Jurkat, Clone E6-1 (cell line): ENCODE measurements around the gene PATZ1.

Experiments used
- DNase-seq: peaks from one replicate; pipeline ENCODE4 v3.0.0-alpha.2; 2011; ENCODE audit warnings: low read depth, low spot score
- H3K4me3 ChIP-seq: 2 replicates; pipeline ENCODE4 v1.5.1; 2011; ENCODE audit warnings: mild to moderate bottlenecking, low read length, control low read depth, moderate library complexity

The PATZ1 gene

DNA sequence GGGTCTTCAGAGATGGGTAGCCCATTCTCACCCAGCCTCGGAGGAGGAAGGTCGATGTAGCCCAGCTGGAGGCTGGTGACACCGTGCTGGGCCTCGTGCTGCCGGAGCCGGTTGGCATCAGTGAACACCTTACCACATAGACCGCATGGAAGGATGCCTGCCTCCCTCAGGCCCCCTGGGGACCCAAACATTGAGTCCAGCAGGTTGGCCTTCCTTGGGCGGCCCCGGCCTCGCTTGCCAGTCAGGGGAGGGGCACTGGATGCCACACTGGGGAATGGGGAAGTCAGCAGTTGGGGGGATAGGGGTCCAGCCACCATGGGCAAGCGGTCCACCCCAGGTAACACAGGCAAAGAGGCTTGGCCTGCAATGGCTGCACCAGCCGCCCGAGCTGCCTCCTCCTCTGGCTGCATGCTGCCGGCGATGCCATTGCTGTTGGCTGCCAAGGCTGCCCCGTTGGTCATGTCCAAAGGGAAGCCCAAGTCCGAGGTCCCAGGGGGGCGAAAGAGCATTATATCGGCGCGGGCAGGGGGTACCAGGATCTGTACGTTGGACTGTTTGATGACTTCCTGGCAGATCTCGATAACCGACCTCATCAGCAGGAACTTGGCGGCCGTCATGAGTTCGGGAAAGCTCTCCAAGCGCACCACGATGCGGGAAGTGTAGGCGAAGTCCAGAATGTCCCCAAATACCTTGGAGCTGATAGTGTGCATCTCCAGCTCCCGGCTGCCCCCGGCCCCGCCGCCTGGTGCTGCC, 1.4 kb downstream of the PATZ1 start:
- peak overlapping the region; percentile 86 for H3K4me3 ChIP-seq
- DNase-seq, result no peak

DNA sequence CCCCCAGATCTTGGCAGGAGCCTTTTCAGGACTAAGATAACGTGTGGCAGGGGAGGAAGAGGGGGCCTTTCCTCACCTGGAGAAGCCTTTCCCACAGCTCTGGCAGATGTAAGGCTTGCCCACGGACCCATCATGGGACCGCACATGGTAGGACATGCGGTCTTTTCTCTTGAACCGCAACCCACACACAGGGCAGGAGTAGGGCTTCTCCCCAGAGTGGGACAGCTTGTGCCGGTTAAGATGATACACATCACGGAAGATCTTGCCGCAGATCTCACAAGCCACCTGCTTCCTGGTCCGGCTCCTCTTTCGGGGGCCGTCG, 1.9 kb downstream of the PATZ1 start:
- H3K4me3 ChIP-seq, result peak overlapping the region; percentile 86
- DNase-seq, result peak; percentile 44

DNA sequence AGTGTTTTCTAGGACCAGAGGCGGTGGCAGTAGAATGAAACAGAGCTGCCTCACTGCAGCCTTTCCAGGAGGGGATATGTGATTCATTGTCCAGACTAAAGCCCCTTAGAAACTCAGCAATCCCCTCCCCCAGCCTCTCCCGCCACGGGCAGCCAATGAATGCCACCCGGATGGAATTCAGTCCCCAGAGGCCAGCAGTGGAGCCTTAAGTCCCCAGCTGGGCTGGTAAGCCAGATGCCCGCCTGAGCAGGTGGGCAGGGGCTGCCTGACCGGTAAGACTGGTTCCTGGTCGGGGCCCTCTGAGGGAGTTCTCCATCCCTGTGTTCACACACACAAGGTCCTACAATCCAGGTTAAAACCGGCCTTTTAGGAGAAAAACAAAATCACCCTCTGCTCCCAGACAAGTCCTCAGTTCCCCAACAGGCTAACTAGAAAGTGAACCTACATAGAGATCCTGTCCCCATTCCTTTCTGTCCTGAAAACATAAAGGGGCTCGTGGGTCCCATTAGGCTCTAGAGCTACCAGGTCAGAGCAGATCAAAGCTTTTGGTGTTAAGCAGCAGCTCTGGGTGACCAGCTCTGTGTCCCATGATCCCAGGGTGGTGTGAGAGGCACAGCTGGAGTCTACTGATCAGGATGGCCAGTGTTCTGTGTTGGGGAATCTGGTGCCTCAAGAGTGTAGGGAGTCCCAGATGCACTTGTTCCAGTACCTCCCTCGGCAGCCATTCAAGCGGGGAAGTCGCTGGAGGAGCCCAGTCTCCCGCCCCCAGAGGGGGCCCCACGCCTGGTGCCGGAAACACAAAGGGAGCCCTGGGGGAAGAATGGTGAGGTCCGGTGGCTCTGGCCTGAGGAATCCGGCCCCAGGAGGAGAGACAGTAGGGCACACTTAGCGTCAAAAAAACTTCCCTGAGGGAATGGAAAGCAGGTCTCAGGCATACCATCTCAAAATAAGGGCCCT, 2.6 kb downstream of the PATZ1 start:
- no peak for DNase-seq
- H3K4me3 ChIP-seq, result peak overlapping the region; percentile 86

DNA sequence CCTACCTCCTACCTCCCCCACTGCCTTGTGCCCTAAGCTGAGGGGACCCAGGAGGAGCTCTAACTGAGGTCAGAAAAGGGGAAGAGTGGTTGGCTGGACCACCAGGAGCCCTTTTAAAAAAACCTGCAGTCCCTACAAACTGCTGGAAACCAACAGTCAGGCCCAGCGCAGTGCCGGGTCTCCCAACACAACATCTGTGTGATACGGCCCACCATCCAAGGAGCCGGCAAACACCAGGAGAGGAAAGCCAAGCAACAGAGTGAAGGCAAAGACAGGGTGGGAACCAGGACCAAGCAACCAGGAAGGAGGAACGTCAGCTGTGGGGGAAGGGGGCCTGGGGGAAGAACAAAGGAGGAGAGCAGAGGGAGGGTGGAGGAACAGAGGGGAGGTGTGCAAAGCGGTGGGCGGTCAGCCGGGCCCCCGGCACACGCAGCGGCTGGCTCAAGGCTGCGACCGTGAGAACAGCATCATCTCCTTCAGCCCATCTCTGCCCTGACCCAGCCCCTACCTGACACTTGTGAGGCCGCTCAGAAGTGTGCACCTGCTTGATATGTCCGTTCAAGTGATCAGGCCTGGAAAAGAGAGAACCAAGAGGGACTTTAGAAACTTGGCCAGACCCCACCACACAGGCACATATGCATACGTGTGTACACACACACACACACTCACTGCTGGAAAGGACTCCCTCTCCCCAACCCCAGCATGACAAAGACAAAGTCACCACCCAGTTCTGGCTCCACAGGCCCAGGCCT, 3.6 kb downstream of the PATZ1 start:
- no peak overlapping the region for H3K4me3 ChIP-seq
- DNase-seq, result no peak

DNA sequence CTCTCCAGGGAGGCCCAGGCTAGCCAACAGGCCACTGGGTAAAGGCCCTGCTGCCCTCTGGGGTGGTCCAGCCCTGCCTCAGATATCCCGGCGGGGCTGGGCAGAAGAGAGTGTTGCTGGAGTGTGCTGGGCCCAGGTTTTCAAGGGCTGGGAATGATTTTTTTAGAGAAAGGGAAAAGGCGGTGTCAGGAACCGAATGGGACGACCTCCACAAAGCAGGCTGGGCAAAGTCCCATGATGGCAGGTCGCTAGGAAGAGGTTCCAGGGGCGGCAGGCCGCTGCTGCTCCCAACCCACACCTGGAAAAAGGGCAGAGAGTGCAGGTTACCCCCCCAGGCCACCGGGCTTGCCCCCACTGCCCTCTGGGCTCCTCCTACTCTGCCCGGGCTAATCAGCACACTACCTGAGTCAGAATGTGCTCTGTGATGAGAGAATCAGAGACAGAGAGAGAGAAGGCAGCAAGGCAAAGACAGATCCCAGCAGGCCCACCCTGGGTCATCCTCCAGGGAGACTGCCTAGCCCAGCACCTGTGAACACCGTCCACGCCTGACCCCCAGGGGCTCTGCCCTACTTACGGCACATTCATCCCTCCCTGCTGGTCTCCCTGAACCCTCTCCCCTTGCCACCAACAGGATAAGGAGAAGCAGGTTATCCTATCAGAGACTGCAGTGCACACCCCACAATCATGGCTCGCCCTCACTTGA, 4.6 kb downstream of the PATZ1 start:
- no peak overlapping the region for H3K4me3 ChIP-seq

DNA sequence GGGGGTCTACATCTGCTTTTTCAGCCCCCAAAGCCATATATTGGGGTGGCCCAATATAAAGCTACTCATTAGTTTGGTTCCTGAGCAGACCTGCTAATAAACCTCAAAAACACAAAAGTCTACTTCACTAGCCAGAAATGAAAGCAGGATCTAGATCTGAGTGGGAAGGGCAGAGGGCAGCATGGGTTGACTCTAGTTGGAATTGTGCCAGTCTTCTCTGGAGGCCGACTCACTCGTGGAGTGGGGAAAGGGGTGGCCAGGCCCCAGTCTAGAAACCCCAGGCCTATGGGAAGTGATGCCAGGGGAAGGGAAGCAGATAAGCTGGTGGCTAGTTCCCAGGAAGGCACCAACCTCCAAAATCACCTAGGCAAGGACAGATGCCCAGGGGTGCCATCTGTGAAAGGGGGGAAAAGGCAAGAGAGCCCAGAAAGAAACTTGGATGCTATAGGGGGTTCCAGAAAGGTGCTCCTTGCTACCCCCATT, 5.3 kb downstream of the PATZ1 start:
- H3K4me3 ChIP-seq, result no peak overlapping the region
- DNase-seq, result no peak

More for the DNA sequence above, 4.6 kb downstream of the PATZ1 start:
- no peak for DNase-seq

DNA sequence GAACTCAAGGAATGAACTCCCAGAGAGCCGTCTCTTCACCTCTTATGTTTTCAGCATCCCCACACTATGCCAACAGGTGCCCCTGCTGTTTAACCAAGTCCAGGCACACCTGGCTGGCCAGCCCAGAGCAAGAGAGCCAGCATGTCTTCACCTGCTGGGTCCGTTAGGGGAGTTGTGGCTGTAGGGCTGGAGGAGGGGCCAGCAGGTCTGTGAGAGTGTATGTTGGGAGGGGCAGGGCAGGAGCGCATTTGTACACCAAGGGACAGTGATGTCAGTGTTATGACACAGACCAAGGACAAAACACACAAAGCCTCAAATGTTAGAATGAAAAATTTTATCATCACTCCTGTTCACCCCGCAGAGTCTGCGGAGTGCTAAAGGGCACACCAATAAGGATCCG, 5.8 kb downstream of the PATZ1 start:
- DNase-seq, result no peak
- no peak overlapping the region for H3K4me3 ChIP-seq

DNA sequence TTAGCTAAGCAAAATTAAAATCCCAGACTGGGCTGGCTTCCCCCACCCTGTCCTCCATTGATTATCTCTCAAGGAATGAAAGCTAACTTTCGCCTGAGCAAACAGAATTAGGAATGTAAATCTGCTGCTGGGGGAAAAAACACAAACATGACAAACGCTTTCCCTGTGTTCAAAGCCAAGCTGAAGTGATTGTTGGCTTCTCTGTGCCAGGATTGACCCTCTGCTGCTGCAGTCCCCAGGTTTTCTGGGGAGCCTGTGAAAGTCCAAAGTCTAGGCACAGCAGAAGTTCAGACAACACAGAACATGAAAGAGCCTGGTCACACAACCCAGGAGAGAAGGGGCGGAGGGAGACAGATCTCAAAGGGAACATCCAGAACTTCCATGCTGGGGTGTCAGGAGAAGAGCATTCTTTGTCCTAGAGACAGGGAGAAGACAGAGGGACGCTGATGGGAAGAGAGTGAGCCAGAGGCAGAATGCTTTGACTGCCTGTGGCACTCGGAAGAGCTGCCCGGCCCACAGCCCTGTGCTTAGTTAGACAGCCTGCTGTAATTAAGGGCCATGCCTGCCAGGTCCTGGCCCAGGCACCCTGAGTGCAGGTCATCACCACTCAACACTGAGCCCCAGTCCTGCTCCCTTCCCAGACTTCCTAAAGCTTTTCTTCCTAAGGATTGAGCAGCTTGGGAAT, 6.9 kb downstream of the PATZ1 start:
- no peak for DNase-seq

DNA sequence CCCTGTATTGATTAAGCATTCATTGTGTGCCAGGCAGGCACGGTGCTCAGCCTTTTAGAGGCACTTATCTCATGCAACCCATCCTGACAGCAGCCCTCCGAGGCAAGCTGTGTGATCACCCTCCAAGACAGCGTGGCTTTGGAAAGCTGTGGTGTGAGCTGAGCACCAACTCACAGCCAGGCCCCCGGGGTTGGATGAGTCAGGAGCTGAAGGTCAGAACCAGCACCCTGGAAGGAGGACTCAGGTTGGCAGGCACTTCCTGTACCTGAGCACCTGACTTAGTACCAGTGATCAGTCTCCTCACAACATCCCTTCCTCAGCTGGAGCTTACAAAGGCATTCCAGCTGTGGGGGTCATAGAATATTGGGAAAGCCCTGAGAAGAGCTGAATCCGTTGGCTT, 9.0 kb downstream of the PATZ1 start:
- DNase-seq, result no peak
- H3K4me3 ChIP-seq, result no peak overlapping the region

More for the DNA sequence above, 6.9 kb downstream of the PATZ1 start:
- H3K4me3 ChIP-seq, result no peak overlapping the region

DNA sequence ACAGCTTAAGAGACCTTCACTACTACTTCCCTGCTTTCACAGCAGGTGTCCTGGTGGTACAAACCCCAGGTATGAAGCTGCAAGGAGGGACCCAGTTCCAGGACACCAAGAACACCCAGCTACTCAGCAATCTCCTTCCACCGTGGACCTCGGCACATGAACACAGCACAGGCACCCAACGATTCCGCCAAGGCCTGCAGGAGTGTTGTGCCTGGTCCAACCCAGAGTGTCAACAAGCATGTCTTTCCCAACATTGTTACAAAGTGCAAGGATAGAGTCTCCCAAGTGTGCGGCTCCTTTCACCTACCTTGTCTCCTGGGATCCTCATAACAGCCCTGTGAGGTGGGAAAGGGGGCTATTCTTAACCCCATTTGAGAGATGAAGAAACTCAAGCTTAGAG, 11.8 kb downstream of the PATZ1 start:
- no peak for DNase-seq
- H3K4me3 ChIP-seq, result no peak overlapping the region

DNA sequence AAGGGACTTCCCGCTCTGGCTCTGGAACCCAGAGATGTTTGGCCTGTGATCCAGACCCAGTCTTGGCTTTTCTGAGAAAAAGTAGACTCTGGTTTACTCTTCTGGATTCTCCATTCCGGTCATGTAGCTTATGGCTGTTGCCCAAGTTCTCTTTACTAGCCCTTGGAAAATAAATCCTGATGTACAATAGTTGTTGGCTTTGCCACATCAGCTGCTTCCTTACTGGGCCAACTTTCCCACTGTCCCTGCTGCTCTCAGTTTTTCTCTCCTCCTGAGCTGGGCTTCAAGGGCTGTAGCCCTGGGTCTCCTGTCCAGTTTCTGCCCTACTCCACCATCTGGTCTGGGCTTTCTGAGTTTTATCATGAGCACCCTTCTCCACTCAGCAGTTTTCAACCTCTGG, 12.5 kb downstream of the PATZ1 start:
- DNase-seq, result no peak
- no peak overlapping the region for H3K4me3 ChIP-seq

DNA sequence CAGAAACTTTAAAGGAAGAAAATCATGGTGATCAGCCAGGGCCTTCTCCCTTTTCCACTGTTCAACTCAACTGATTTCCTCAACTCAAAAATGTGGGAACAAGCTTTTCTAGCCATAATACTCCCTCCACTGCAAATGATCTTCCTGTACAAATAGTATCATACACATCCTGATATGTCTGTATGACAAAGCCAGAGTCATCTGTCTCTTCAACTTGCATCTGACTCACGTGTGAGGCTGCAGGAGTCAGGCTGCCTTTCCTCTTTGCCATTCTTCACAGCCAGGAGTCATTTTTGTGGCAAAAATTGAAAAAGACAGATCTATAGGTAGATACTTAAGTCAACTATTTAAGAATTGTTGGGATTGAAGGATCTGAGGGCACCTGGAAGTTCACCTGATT, 13.3 kb downstream of the PATZ1 start:
- no peak for DNase-seq

DNA sequence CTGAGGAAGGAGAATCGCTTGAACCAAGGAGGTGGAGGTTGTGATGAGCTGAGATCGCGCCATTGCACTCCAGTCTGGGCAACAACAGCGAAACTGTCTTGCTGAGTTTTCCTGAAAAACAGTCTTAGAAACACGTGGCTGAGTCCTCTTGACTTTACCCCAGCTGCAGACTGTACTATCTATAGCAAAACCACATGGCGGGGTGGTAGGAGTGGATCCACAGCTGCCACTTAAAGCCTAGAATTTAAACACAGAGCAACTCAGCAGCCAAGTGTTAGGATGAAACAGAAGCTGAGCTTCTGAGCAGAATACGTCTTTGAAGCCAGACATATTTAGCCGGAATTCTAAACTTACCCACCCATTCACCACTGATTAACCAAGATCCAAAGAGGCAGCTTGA, 14.1 kb downstream of the PATZ1 start:
- no peak overlapping the region for H3K4me3 ChIP-seq
- no peak for DNase-seq

More for the DNA sequence above, 13.3 kb downstream of the PATZ1 start:
- H3K4me3 ChIP-seq, result no peak overlapping the region

DNA sequence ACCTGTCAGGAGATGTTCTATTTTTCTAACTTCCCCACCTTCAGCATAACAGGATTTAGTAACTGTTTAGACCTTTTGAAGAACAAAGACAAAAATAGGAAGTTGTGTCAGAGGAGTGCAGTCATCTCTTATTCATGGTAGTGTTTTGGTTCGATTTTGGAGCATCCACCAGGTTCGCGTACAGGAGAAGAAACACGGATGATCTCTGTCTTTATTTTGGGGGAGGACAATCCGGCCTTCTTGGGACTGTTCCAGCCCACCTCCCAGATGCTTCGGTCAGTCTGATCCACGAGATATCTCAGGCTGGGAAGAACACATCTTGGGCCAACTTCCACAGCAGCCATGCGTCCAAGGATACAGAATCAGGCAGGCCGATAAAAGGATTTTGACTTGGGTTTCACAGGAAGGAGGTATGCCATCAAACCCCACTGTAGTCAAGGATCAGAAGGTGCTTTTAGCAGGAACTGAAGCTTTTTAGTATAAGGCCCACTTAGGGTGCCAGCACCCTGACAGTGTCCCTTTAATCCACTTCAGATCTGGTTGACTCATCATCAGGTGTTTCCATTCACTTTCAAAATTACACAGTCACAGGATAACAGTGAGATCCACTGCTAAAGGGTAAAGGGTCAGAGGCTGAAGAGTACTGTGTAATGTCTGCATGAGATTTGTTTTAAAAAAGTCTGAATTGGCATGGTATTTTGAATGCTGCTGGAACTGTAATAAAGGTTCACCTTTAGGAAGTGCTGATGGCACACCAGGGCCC, 16.5 kb downstream of the PATZ1 start:
- DNase-seq, result no peak
- H3K4me3 ChIP-seq, result no peak overlapping the region

DNA sequence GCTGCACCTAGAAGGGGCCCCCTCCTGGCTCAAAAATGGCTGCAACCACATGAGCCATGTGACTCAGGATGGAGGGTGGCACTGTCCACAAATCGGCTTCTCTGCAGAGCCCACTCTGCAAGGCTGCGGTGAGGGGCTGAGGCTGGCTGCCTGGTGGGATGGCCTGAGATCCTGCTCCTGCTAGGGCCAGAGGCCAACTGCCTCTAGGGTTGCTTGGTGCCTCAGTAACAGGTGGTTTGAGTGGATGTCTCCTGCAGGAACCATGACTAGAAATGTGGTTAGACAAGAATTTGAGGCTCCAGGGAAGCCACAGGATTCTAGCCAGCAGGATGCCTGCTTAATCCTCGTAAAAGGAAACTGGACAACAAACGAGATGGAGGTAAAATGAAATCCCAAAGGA, 17.1 kb downstream of the PATZ1 start:
- no peak overlapping the region for H3K4me3 ChIP-seq
- DNase-seq, result no peak

DNA sequence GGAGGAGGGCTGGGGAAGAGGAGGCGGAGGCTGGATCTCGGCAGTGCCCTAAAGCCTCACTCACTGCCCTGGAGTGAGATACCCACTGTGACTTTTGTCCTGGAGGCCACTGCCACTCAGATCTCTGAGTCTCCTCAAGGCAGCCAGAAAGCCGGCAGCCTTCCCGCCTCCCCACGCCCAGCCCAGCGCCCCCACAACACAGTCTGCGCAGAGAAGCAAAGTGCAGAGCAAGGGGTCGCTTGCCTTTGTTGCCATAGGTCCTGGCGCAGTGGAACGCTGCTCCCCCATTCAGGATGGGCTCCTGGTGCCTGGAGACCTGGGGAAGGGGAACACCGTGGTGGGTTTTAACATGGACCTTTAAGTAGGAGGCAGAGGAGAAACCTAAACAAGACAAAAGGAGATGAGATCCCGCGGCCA, 17.6 kb downstream of the PATZ1 start:
- H3K4me3 ChIP-seq, result no peak overlapping the region
- DNase-seq, result no peak

DNA sequence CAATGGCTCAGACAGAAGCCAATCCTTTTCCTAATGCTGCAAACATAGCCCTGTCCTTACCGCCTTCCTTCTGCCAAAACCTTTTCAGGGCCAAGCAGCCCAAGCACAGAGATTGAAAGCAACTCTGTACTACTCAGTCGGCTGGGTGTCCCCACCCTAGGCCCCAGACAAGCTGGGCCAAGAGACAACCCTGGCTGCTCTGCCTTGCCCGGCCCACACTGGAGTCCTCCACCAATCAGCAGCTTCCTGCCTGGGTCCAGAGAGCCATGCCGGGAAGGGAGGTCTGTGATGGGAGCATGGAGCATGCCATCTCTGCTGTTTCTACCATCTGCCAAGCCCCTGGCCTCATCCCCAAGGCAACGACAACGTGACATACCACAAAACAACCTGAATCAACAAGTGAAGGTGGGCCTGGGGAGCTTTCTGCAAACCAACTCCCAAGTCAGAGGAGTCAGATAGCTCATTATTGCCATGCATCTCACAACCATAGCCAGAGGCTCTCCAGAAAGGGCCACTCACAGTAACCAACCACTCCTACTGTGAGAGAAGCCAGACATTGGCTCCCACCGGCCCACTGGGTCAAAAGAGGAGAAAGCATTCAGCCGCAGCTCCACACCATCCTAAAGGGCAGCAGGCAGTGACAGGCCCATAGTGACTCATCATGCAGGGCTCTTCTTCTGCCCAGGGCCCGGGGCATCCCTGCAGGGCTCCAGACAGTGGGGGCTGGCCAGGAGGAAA, 18.2 kb downstream of the PATZ1 start:
- DNase-seq, result no peak
- no peak overlapping the region for H3K4me3 ChIP-seq
